A172 (cell line): ENCODE results near the gene ASCC1. TPM values are rescaled to one million over a fixed set of nuclear protein-coding genes. Genes with fewer than 3 reads are reported as not detected.

ENCODE experiments used
- DNase-seq: peaks from one replicate; pipeline ENCODE4 v3.0.0-alpha.2; 2015; ENCODE audit warnings: low spot score
- total RNA-seq: library from RNA; depleted of rRNA; stranded (reverse); fragments of >200 nt; shearing (Covaris generic); gene quantifications from 2 replicates; pipeline ENCODE4 v1.2.3, GENCODE V29; 2014; rRNA removed

ASCC1 gene
- total RNA-seq, 1 experiment from 2014 or later, result 30.0 TPM

DNA sequence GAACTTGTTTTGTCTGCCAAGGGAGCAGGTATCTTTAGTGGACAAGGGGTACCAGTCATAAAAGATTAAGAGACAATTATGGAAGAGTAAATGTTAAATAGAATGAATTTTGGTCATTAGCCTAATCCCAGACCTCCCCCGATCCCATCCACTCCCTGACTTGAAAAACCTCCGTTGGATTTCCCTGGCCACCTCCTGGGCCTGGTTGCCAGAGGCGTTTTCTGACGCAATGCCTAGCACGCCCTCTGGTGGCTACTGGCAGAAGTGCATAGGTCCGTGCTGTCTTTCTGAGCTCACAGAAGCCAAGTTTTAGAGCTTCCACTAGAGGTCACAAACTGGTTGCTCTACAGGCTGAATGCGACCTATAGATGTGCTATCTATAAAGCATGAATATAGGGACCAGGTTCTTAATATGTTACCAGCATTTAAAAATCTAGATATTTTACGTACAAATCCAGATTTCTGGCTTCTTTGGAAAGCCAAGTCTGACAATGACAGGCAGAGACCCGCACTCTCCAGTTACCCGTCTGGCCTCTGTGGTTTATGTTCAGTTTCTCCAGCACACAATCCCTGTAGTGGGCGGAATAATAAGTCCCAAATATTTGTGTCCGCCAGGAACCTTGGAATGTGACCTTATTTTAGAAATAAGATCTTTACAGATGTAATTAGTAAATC lies 167.5 kb downstream of the ASCC1 start:
- DNase-seq, result peak; percentile 91

Other genes with a start within 250 kb of the ASCC1 start
- gene SPOCK2, start 127.7 kb downstream of the ASCC1 start, total RNA-seq, result 0.02 and 0.53 TPM in 2 replicates
- 69.5 and 78.1 TPM in 2 replicates for gene ANAPC16, start 264 bp downstream of the ASCC1 start, total RNA-seq
- gene DDIT4, start 57.6 kb upstream of the ASCC1 start, total RNA-seq, result 7.8 and 14.6 TPM in 2 replicates
- 33.1 and 34.6 TPM in 2 replicates for gene DNAJB12, start 138.6 kb upstream of the ASCC1 start, total RNA-seq